GM12891 (cell line): ENCODE data around the gene ZGRF1.

Source experiments
- POLR2A ChIP-seq: IDR thresholded peaks from 2 replicates; pipeline ENCODE4 v1.6.1; 2011; ENCODE audit warnings: low read depth, low read length, control low read depth
- POLR2AphosphoS5 ChIP-seq: IDR thresholded peaks from 2 replicates; pipeline ENCODE4 v1.6.1; 2011; ENCODE audit warnings: low read depth, low read length, control low read depth
- TAF1 ChIP-seq: IDR thresholded peaks from 2 replicates; pipeline ENCODE4 v1.6.1; 2011; ENCODE audit warnings: low read depth, low read length, control low read depth

GRCh38 chr4:112674376-112674775, 37.7 kb upstream of the ZGRF1 start:
- TF ChIP-seq POLR2A, result no peak
- TF ChIP-seq POLR2AphosphoS5, result no peak
- no peak for TF ChIP-seq TAF1
